BLaER1 treated with 17β-estradiol and CSF1 and Interleukin-3, amounts not matched to agents 10 nM and 100 nM (cell line): ENCODE data around the gene PIK3R2.
A peak's percentile ranks its signal among the peaks of the same experiment; 100 is the strongest.
"Not testable (repeated sequence)": the region's sequence is repeated elsewhere in the genome, so short reads cannot be mapped to it uniquely, and the experiment has no call there.

ENCODE experiments used
- H3K27ac ChIP-seq, 11 experiments: shearing (Covaris generic); formaldehyde crosslinking; 2 replicates each; pipeline ENCODE4 v1.8.1; 2022
- H3K27me3 ChIP-seq, 11 experiments: shearing (Covaris generic); formaldehyde crosslinking; 2 replicates each; pipeline ENCODE4 v1.8.1; 2022
- H3K36me3 ChIP-seq, 11 experiments: shearing (Covaris generic); formaldehyde crosslinking; 2 replicates each; pipeline ENCODE4 v1.8.1; 2022
- H3K4me1 ChIP-seq, 10 experiments: shearing (Covaris generic); formaldehyde crosslinking; 2 replicates each; pipeline ENCODE4 v1.8.1; 2022
- H3K4me2 ChIP-seq, 11 experiments: shearing (Covaris generic); formaldehyde crosslinking; 2 replicates each; pipeline ENCODE4 v1.8.1; 2022
- H3K4me3 ChIP-seq, 10 experiments: shearing (Covaris generic); formaldehyde crosslinking; 2 replicates each; pipeline ENCODE4 v1.8.1; 2022
- H3K9ac ChIP-seq, 11 experiments: shearing (Covaris generic); formaldehyde crosslinking; 2 replicates each; pipeline ENCODE4 v1.8.1; 2022
- H3K9me3 ChIP-seq, 11 experiments: shearing (Covaris generic); formaldehyde crosslinking; replicated peaks in 1 of 11; 2 replicates each; pipeline ENCODE4 v1.8.1; 2022
- H4K20me1 ChIP-seq, 11 experiments: shearing (Covaris generic); formaldehyde crosslinking; 2 replicates each; pipeline ENCODE4 v1.8.1; 2022
- Cebpa-rat ChIP-seq, 11 experiments: shearing (Covaris generic); IDR thresholded peaks; 2 replicates each; pipeline ENCODE4 v1.8.1; 2022

PIK3R2 gene

GRCh38 chr19:18153556-18154134 lies 682 bp downstream of the PIK3R2 start:
- Histone ChIP-seq H3K27ac (peak overlapping the region; percentile 85 to 99 (median 95)), H3K9ac (peak overlapping the region; percentile 83 to 98 (median 94))

DNA sequence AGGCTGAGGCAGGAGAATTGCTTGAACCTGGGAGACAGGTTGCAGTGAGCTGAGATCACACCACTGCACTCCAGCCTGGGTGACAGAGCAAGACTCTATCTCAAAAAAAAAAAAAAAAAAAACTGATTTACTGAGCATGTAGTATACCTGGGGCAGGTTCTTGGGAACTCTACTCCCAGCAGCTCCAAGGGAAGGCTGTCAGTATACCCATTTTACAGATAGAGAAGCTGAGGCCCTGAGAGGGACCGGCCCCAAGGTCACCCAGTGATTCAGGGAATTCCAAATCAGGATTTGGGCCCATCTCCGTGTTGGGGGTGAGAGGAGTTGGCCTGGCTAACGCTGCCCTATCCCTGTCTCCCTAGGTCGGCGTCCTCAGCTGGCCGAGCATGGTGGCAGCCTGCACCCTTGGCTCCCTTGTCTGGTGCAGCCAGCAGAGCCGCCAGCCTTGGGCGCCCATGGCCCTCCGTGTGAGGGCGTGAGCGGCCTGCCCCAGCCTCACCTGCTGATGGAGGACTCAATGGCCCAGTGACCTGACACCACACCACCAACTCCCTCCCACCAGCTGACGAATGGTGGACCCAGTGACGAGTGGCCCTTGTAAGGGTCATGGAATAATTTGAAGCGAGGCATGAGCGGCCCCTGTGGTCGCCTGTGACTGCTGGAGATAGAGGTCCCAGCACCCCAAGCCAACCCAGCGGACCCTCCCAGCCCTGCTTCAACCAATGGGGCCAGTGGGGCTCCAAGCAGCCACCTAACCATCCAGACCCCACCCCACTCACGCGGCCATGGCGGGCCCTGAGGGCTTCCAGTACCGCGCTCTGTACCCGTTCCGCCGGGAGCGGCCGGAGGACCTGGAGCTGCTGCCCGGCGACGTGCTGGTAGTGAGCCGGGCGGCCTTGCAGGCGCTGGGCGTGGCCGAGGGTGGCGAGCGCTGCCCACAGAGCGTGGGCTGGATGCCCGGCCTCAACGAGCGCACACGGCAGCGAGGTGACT lies 2.4 kb downstream of the PIK3R2 start:
- Histone ChIP-seq H3K27me3 (no peaks in the 10 kb centered on the region), H3K4me2 (peak overlapping the region in 6 of 11 experiments; percentile 44 to 65 (median 56); a peak in 5 of 22 replicates)
- TF ChIP-seq Cebpa-rat (IDR thresholded peaks at IDR 0.05): no peak

More at GRCh38 chr19:18153556-18154134, 682 bp downstream of the PIK3R2 start:
- H3K4me2 ChIP-seq: peak overlapping the region; percentile 91 to 100 (median 99)
- H3K4me3 ChIP-seq: peak overlapping the region; percentile 74 to 92 (median 84)
- H3K9me3 ChIP-seq: no peaks in the 10 kb centered on the region
- no peak for TF ChIP-seq Cebpa-rat (IDR thresholded peaks at IDR 0.05)
- peaks cover 44 to 55% (median 48%) of the 10 kb centered on the region in 10 experiments for H3K4me1 ChIP-seq
- H4K20me1 ChIP-seq: peaks cover 0 to 42% (median 18%) of the 10 kb centered on the region in 11 experiments; a peak in 15 of 22 replicates
- no peaks in the 10 kb centered on the region for H3K27me3 ChIP-seq
- H3K36me3 ChIP-seq: peaks cover 4 to 49% (median 30%) of the 10 kb centered on the region in 11 experiments; a peak in 20 of 22 replicates

DNA sequence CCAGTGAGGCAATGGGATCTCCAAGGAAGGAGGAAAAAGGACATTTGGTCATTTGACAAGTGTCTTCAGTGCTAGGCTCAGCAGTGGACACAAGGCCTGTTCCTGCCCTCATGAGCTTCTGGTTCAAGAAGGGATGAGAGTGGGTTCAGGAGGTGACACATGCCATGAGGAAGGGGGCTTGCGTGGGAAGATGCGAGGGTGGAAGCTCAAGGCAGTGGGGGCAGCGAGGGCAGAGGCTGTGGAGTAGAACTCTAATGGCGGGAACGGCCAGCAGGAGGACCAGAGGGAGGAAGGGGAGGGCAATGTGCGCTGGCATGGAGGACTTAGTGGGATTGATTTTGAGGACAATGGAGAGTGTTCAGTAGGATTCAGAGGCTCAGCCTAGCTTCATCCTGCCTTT lies 3.3 kb downstream of the PIK3R2 start:
- no peak for TF ChIP-seq Cebpa-rat (IDR thresholded peaks at IDR 0.05)
- Histone ChIP-seq H3K4me3 (no peak overlapping the region), H3K27ac (peak overlapping the region in 1 of 11 experiments; percentile 36; a peak in 1 of 22 replicates), H3K4me2 (peak overlapping the region; percentile 39 to 65 (median 58); a peak in 18 of 22 replicates), H3K9ac (peak overlapping the region; percentile 38 to 64 (median 51); a peak in 15 of 22 replicates), H4K20me1 (peaks cover 0 to 42% (median 18%) of the 10 kb centered on the region in 11 experiments; a peak in 15 of 22 replicates), H3K4me1 (peaks cover 50 to 68% (median 56%) of the 10 kb centered on the region in 10 experiments), H3K36me3 (peaks cover 0 to 48% (median 12%) of the 10 kb centered on the region in 11 experiments; a peak in 15 of 22 replicates), H3K9me3 (no peaks in the 10 kb centered on the region), H3K27me3 (no peaks in the 10 kb centered on the region)

More for the DNA sequence above, 2.4 kb downstream of the PIK3R2 start:
- H3K9ac ChIP-seq: peak overlapping the region in 5 of 11 experiments; percentile 38 to 64 (median 51); a peak in 8 of 22 replicates
- H3K36me3 ChIP-seq: peaks cover 0 to 49% (median 16%) of the 10 kb centered on the region in 11 experiments; a peak in 19 of 22 replicates
- no peaks in the 10 kb centered on the region for H3K9me3 ChIP-seq
- peaks cover 47 to 64% (median 54%) of the 10 kb centered on the region in 10 experiments for H3K4me1 ChIP-seq
- H3K4me3 ChIP-seq: no peak overlapping the region
- peaks cover 0 to 42% (median 18%) of the 10 kb centered on the region in 11 experiments; a peak in 15 of 22 replicates for H4K20me1 ChIP-seq
- H3K27ac ChIP-seq: no peak overlapping the region

- TF ChIP-seq Cebpa-rat (IDR thresholded peaks at IDR 0.05): no peak
- Histone ChIP-seq H3K27ac (peak overlapping the region in 3 of 11 experiments; percentile 10 to 40 (median 36); a peak in 3 of 22 replicates), H3K4me2 (peak overlapping the region; percentile 39 to 65 (median 58))
Observed at GRCh38 chr19:18156841-18157464, 4.0 kb downstream of the PIK3R2 start.

DNA sequence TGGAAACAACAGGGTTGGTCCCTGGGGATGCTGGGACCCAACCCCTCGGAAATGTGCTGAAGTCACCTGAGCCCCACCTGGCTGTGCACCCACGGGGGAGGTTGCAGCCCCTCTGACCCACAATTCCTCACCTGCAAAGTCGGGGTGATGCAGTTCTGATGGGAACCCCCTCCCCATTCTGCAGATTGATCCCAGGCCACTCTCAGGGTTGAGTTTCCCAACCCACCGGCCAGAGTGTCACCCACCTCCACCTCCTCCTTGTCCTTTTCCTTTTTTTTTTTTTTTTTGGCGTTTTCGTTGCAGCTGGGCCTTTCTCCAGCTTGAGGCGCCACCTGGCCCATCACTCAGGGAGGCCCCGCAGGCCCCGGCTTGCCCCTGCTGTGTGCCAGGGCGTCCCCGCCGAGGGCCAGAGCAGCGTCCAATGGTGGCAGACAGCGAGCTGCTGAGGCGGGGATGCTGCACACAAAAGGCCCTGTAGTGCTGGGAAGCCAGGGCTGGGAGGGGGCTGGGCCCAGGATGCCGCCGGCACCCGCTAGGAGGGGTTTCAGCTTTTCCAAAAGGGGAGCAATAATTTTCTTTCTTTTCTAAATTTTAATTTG lies 4.6 kb downstream of the PIK3R2 start:
- Histone ChIP-seq H3K36me3 (peaks cover 8 to 59% (median 23%) of the 10 kb centered on the region in 11 experiments; a peak in 20 of 22 replicates), H4K20me1 (peaks cover 0 to 52% (median 18%) of the 10 kb centered on the region in 11 experiments; a peak in 15 of 22 replicates), H3K4me3 (no peak overlapping the region), H3K27me3 (no peaks in the 10 kb centered on the region), H3K27ac (peak overlapping the region in 3 of 11 experiments; percentile 35 to 40 (median 36); a peak in 4 of 22 replicates), H3K9me3 (no peaks in the 10 kb centered on the region), H3K4me2 (peak overlapping the region; percentile 39 to 65 (median 58)), H3K4me1 (peaks cover 47 to 66% (median 54%) of the 10 kb centered on the region in 10 experiments), H3K9ac (peak overlapping the region; percentile 38 to 64 (median 51); a peak in 17 of 22 replicates)
- no peak for TF ChIP-seq Cebpa-rat (IDR thresholded peaks at IDR 0.05)

More at GRCh38 chr19:18156841-18157464, 4.0 kb downstream of the PIK3R2 start:
- Histone ChIP-seq H3K27me3 (no peaks in the 10 kb centered on the region), H3K4me3 (no peak overlapping the region), H3K4me1 (peaks cover 48 to 67% (median 55%) of the 10 kb centered on the region in 10 experiments), H3K9ac (peak overlapping the region; percentile 38 to 64 (median 51); a peak in 20 of 22 replicates), H3K36me3 (peaks cover 2 to 53% (median 17%) of the 10 kb centered on the region in 11 experiments; a peak in 17 of 22 replicates), H3K9me3 (no peaks in the 10 kb centered on the region), H4K20me1 (peaks cover 0 to 46% (median 18%) of the 10 kb centered on the region in 11 experiments; a peak in 15 of 22 replicates)

GRCh38 chr19:18158467-18158866 lies 5.5 kb downstream of the PIK3R2 start:
- TF ChIP-seq Cebpa-rat (IDR thresholded peaks at IDR 0.05): no peak
- peaks cover 47 to 66% (median 54%) of the 10 kb centered on the region in 10 experiments for H3K4me1 ChIP-seq
- H3K36me3 ChIP-seq: peaks cover 16 to 68% (median 32%) of the 10 kb centered on the region in 11 experiments
- no peak overlapping the region for H3K27ac ChIP-seq
- H3K4me2 ChIP-seq: no peak overlapping the region
- 0 out of 22 replicates have a peak overlapping the region, but pooled peaks of 1 of the 11 experiments have one; percentile 24 for H3K9ac ChIP-seq
- H3K4me3 ChIP-seq: no peak overlapping the region
- no peaks in the 10 kb centered on the region for H3K9me3 ChIP-seq
- no peaks in the 10 kb centered on the region for H3K27me3 ChIP-seq
- H4K20me1 ChIP-seq: peaks cover 0 to 52% (median 18%) of the 10 kb centered on the region in 11 experiments; a peak in 15 of 22 replicates

- not testable (repeated sequence) for H3K4me3 ChIP-seq, H3K27ac ChIP-seq, H3K4me2 ChIP-seq, H3K27me3 ChIP-seq, H3K9me3 ChIP-seq
- peaks cover 41 to 60% (median 49%) of the 10 kb centered on the region in 10 experiments for H3K4me1 ChIP-seq
- H3K9ac ChIP-seq: 0 out of 22 replicates have a peak overlapping the region, but pooled peaks of 1 of the 11 experiments have one; percentile 3
- H3K36me3 ChIP-seq: peaks cover 21 to 74% (median 39%) of the 10 kb centered on the region in 11 experiments
- peaks cover 0 to 47% (median 15%) of the 10 kb centered on the region in 11 experiments; a peak in 15 of 22 replicates for H4K20me1 ChIP-seq
Observed at GRCh38 chr19:18159059-18159616, 6.2 kb downstream of the PIK3R2 start.
